Mononuclear cell (primary cell): ENCODE results near the gene SLC44A1. TPM values are rescaled to one million over a fixed set of nuclear protein-coding genes. Genes with fewer than 3 reads are reported as not detected.

Experiments
- H3K27me3 ChIP-seq: 2 replicates; pipeline ENCODE4 v1.6.0; 2011; ENCODE audit warnings: low read length, control low read depth; ENCODE audit not compliant: insufficient read depth
- H3K4me1 ChIP-seq: 2 replicates; pipeline ENCODE4 v1.5.1; 2011; ENCODE audit warnings: mild to moderate bottlenecking, low read length, control low read depth; ENCODE audit not compliant: insufficient read depth
- H3K4me3 ChIP-seq: 2 replicates; pipeline ENCODE4 v1.5.1; 2011; ENCODE audit warnings: mild to moderate bottlenecking, low read length, moderate library complexity
- H3K9me3 ChIP-seq: 2 replicates; pipeline ENCODE4 v1.5.1; 2011; ENCODE audit warnings: low read depth, mild to moderate bottlenecking, control low read depth, low read length
- total RNA-seq: library from RNA; depleted of rRNA; stranded (reverse); fragments of >200 nt; gene quantifications from one replicate; pipeline ENCODE4 v1.2.3, GENCODE V29; 2012

Gene SLC44A1
- total RNA-seq, 1 donor: 8.2 TPM

DNA sequence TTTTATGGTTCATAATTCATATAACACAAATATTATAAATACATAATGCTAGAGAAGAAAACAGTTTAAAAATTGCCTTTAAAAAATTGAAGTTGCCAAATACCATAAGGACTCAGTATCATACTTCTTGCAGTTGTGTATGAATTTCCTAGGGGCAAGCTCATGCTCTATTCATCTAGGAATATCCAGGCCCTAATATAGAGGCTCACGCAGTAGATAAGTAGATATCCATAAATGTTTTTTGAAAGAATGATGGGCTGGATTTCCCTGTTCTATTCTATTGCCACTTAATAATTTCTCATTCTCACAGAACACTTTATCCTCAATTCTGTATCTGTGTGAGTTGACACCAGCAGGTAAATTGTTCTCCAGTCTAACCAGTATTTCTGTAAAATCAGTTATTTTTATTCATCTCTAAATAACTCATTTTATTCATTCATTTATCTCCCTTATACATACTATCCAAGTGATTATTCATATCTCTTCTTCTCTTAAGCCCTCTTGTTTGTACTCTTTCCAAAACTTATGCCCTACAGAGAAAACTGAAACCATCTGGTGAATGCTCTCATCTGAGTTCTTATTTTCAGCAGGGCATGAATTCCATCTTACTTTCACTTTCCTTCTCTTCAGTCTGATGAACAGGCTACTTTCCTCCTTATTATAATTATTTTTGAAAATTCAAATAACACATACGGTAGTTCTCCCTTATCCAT is 97.1 kb downstream of the SLC44A1 start:
- Histone ChIP-seq H3K9me3 (no peaks in the 10 kb centered on the region), H3K27me3 (no peaks in the 10 kb centered on the region), H3K4me1 (peaks cover 3% of the 10 kb centered on the region), H3K4me3 (no peak overlapping the region)

- Histone ChIP-seq H3K4me1 (peaks cover 3% of the 10 kb centered on the region), H3K27me3 (no peaks in the 10 kb centered on the region), H3K9me3 (no peaks in the 10 kb centered on the region), H3K4me3 (no peak overlapping the region)
Measured at GRCh38 chr9:105342147-105342505, 97.7 kb downstream of the SLC44A1 start.

DNA sequence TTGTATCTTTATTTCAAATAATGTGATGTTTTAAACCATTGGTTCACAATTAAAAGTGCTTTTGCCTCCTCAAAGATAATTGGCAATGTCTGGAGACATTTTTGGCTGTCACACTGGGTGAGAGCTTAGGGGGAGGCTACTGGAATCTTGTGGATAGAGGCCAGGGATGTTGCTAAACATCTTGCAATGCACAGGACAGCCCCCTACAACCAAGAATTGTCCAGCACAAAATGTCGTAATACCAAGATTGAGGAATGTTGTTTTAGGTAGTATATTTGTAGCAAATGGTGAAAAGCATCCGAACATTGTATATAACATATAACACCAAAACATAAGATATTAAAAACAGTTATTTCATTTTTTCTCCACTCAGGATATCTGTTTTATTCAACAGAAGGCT is 99.8 kb downstream of the SLC44A1 start:
- no peaks in the 10 kb centered on the region for H3K27me3 ChIP-seq
- no peaks in the 10 kb centered on the region for H3K9me3 ChIP-seq
- peaks cover 3% of the 10 kb centered on the region for H3K4me1 ChIP-seq
- no peak overlapping the region for H3K4me3 ChIP-seq

GRCh38 chr9:105345626-105346025 is 101.2 kb downstream of the SLC44A1 start:
- no peak overlapping the region for H3K4me3 ChIP-seq
- H3K9me3 ChIP-seq: no peaks in the 10 kb centered on the region
- H3K4me1 ChIP-seq: peaks cover 3% of the 10 kb centered on the region
- H3K27me3 ChIP-seq: no peaks in the 10 kb centered on the region

GRCh38 chr9:105346273-105346672 is 101.8 kb downstream of the SLC44A1 start:
- Histone ChIP-seq H3K4me3 (no peak overlapping the region), H3K27me3 (no peaks in the 10 kb centered on the region), H3K4me1 (peaks cover 3% of the 10 kb centered on the region), H3K9me3 (no peaks in the 10 kb centered on the region)

GRCh38 chr9:105354448-105354847 is 110.0 kb downstream of the SLC44A1 start:
- H3K27me3 ChIP-seq: no peaks in the 10 kb centered on the region
- no peaks in the 10 kb centered on the region for H3K9me3 ChIP-seq
- no peaks in the 10 kb centered on the region for H3K4me1 ChIP-seq
- no peak overlapping the region for H3K4me3 ChIP-seq

GRCh38 chr9:105355781-105356180 is 111.3 kb downstream of the SLC44A1 start:
- Histone ChIP-seq H3K27me3 (no peaks in the 10 kb centered on the region), H3K4me1 (no peaks in the 10 kb centered on the region), H3K9me3 (no peaks in the 10 kb centered on the region), H3K4me3 (no peak overlapping the region)

DNA sequence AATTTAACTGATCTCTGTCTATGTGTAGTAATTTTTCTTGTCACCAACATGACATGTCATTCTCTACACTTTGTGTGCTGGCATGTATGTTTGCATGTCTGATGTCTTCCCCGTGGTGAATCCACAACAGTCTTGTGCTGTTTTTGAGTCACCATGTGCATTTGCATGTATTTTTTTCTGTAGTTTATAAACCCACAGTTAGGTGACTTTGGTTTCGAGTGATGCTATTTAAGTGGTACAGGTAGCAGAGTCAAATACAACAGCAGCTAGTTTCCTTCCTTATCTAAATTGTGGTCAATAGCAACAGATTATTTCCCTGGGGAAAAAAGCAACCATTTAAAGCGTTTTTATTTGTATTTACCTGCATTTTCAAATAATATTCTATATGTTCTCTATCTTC is 113.5 kb downstream of the SLC44A1 start:
- H3K9me3 ChIP-seq: no peaks in the 10 kb centered on the region
- H3K4me1 ChIP-seq: no peaks in the 10 kb centered on the region
- H3K27me3 ChIP-seq: no peaks in the 10 kb centered on the region
- no peak overlapping the region for H3K4me3 ChIP-seq

GRCh38 chr9:105359892-105360291 is 115.4 kb downstream of the SLC44A1 start:
- no peaks in the 10 kb centered on the region for H3K4me1 ChIP-seq
- H3K9me3 ChIP-seq: no peaks in the 10 kb centered on the region
- H3K27me3 ChIP-seq: no peaks in the 10 kb centered on the region
- no peak overlapping the region for H3K4me3 ChIP-seq

DNA sequence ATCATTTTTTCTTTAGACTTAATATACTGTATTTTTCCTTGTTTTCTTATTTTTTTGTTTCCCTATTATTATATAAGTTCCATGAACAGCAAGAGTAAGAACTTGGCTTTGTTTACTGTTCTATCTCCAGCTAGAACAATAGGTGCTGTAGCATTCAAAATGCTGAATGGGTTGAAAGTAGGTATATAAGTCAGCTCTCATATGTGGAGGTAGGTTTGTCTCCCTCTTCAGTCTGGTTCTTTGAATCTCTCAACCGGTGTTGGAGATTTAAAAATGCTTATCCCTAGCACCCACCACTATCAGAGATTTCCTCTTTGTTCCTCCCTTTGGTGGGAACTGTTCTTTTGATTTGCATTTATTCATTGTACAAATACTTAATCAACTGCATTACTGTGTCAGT is 115.9 kb downstream of the SLC44A1 start:
- H3K4me3 ChIP-seq: no peak overlapping the region
- H3K9me3 ChIP-seq: no peaks in the 10 kb centered on the region
- no peaks in the 10 kb centered on the region for H3K27me3 ChIP-seq
- no peaks in the 10 kb centered on the region for H3K4me1 ChIP-seq

GRCh38 chr9:105361873-105362272 is 117.4 kb downstream of the SLC44A1 start:
- Histone ChIP-seq H3K4me1 (no peaks in the 10 kb centered on the region), H3K9me3 (no peaks in the 10 kb centered on the region), H3K27me3 (no peaks in the 10 kb centered on the region), H3K4me3 (no peak overlapping the region)

GRCh38 chr9:105362470-105362869 is 118.0 kb downstream of the SLC44A1 start:
- Histone ChIP-seq H3K4me3 (no peak overlapping the region), H3K9me3 (no peaks in the 10 kb centered on the region)

DNA sequence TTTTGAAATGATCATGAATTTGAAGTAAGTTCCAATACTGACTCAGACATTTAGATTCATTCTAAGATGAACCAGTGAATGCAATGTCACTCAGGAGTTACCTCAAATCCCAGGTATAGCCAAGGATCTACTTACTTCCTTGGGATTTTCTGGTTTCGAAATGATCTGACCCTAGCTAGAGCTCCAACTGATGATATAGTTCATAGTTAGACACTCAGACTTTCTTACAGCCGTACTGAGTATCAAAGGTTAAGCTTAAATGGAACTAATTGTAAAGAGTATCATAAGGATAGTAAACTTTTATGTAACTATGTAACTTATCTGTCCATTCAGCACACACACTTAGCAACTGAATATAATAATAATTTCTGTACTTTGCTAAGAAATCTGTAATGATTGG is 119.4 kb downstream of the SLC44A1 start:
- H3K4me1 ChIP-seq: no peaks in the 10 kb centered on the region
- no peak overlapping the region for H3K4me3 ChIP-seq
- no peaks in the 10 kb centered on the region for H3K9me3 ChIP-seq
- H3K27me3 ChIP-seq: no peaks in the 10 kb centered on the region

More at GRCh38 chr9:105362470-105362869, 118.0 kb downstream of the SLC44A1 start:
- Histone ChIP-seq H3K4me1 (no peaks in the 10 kb centered on the region), H3K27me3 (no peaks in the 10 kb centered on the region)

DNA sequence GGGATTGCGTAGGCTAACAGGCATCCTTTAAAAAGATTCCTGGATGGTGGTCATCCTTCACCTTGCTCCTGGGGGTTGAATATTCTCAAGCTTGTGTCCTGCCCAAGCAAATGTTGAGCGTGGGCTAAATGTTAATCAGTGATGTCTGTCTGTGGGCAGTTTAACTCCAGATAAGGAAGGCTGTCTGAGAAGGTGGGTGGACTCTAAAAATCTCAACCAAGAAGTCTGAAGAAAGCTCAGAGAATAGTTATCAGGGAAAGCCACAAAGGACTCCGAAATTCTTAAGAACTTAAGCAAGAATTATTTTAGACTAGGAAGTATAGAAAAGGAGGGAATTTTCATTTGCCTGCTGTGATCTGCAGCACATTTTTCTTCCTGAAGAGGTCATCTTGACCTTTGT is 125.5 kb downstream of the SLC44A1 start:
- Histone ChIP-seq H3K4me1 (no peaks in the 10 kb centered on the region), H3K4me3 (no peak overlapping the region), H3K27me3 (no peaks in the 10 kb centered on the region), H3K9me3 (no peaks in the 10 kb centered on the region)

GRCh38 chr9:105373723-105374122 is 129.3 kb downstream of the SLC44A1 start:
- H3K9me3 ChIP-seq: no peaks in the 10 kb centered on the region
- H3K4me3 ChIP-seq: no peak overlapping the region
- no peaks in the 10 kb centered on the region for H3K4me1 ChIP-seq
- H3K27me3 ChIP-seq: no peaks in the 10 kb centered on the region

DNA sequence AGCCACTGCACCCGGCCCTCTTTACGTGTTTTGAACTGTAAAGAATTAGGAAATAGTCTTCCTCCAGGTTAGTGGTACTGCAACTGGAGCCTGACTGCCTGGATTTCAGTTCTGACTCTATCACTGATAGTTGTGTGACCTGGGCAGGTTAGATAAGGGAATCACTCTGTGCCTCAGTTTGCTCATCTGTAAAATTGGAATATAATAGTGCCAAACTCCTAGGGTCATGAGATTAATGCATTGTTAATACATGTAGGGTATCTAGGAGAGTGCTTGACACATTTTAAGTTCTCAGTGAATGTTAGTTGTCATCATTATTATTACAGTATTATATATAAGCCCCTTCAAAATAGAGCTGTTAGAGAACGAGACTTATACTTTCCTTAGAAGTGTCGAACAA is 130.9 kb downstream of the SLC44A1 start:
- Histone ChIP-seq H3K9me3 (no peaks in the 10 kb centered on the region), H3K4me3 (no peak overlapping the region), H3K4me1 (no peaks in the 10 kb centered on the region), H3K27me3 (no peaks in the 10 kb centered on the region)
